ENCODE data around the gene GREM1.

Gene GREM1

DNA sequence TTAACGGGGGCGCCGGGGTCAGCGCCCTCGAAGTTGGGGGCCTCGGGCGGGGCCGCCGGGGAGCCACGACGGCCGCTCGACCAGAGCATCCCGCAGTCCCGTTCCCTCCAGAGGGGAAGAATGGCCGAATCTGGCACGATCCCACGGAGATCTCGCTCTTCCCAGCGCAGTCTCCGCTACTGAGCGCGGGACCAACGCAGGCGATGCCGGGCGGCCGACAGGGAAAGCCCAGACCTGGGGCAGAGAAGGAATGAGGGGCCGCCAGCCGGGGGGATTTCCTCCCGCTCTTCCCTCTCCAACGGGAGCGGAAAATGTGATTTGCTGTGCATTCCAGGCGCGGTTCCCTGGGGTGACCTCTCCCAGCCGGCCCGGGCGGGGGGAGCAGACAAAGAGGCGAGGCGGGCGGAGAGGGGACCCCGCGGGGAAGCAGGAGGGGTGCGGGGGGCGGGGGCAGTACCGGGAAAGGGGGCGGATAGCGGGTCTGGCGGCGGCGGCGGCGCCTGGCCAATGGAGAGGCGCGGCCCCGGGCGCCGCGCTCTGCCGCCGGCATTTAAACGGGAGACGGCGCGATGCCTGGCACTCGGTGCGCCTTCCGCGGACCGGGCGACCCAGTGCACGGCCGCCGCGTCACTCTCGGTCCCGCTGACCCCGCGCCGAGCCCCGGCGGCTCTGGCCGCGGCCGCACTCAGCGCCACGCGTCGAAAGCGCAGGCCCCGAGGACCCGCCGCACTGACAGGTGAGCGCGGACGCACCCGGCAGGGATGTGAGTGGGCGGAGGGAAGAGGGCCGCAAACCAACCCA, at the start of gene GREM1:
TSS of gene GREM1 (plus strand) at position 579 of the 801 bp plus-strand sequence. CDS start 12,687 bp downstream, outside the sequence.
- no peak for DNase-seq

DNA sequence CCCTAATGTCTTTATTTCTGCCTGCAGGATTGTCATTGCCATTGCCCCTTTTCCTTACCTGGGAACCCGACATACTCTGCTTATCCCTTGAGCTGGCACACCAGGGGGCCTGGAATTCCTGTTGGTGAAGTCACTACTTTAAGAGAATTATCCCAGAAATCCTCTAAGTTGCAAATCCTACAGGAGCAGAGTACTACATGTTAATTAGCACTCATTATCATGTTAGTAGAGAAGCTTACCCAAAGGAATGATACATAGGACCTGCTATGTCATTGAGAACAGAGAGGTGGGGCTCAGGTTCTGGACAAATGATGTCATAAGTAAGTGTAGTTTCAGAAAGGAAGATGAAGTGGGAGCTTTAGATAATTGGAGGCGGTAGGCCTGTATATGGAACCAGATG, 48.9 kb upstream of the GREM1 start:
- DNase-seq: no peak

GRCh38 chr15:32669896-32670611, 47.8 kb upstream of the GREM1 start:
- no peak for DNase-seq

GRCh38 chr15:32670623-32671022, 47.2 kb upstream of the GREM1 start:
- DNase-seq: no peak

DNA sequence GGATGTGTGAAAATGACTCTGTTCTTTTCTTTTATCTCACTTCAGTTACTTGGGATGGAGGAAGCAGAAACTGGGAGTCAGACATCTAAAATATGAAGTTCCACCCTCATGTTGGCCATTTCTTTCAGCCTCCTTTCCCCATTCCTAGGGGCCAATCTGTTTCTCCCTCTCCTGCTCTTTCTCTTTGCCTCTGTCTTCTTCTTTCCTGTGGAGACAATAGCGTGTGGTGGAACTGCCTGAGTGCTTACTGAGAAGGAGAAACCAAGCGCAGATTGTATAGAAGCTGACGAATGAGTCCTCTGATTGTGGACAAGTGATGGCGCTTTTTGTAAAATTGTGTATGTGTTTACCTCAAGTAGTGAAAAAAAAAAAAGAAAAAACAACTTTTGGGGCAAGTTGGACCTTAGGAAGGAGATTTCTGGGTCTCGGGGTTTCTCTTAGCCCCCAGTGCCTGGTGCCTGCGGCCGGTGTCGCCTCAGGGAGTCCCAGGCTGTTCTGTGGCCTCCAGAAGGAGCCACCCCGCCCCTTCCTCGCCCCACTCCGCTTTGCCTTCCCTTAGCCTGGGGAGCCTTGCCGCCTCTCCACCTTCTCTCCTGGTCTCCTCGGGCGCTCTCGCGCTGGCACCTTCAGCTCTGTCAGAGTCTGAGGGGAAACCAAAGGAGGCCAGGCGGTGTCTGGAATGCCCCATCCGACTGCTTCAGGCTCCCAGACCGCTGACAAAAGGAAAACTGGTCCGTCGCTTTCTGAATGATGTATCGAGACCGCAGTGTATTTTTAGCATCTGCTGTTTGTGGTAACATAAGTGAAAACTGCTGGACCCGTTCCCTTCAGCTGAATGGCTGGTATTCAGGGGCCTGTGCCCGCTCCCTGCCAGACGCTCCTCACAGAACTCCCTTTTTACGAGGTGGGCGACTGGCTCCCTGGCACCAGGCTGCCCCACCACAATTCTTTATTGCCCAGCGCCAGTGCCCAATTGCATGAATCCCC, 46.2 kb upstream of the GREM1 start:
- DNase-seq: no peak

DNA sequence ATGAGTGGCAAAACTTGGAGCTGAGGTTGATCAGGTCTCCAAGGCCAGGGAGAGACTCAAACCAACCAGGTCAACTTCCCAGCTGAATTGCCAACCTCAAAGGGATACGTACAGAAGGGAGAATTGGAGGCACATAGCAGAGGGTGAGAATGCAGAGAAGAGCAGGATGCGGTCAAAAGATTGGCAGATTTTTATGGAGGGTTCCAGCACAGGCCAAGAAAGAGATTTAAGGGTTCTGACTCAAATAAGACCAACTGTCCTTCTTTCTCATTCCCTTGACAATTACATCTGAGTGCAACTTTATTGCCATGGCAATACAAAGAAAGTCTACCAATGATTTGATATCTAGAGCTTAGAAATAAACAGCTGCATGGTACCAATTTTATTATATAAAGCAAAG, 43.1 kb upstream of the GREM1 start:
- DNase-seq: no peak

DNA sequence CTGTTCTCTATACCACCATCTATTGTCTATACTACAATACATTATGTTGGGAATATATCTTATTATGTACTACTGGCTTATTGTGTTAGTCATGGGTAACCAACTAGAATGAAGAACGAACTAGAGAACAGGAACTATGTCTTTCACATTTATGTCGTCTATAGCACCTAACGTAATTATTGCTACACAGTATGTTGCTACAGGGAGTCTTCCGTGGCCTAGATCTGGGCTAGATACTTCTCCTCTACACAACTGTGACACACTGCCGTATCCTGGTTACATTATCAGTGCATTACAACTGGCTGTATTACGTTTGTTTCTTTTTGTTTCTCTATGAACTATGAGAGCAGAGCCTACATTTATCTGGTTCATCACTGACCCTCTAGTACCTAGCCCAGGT, 42.3 kb upstream of the GREM1 start:
- no peak for DNase-seq

GRCh38 chr15:32676169-32676568, 41.6 kb upstream of the GREM1 start:
- DNase-seq: no peak

DNA sequence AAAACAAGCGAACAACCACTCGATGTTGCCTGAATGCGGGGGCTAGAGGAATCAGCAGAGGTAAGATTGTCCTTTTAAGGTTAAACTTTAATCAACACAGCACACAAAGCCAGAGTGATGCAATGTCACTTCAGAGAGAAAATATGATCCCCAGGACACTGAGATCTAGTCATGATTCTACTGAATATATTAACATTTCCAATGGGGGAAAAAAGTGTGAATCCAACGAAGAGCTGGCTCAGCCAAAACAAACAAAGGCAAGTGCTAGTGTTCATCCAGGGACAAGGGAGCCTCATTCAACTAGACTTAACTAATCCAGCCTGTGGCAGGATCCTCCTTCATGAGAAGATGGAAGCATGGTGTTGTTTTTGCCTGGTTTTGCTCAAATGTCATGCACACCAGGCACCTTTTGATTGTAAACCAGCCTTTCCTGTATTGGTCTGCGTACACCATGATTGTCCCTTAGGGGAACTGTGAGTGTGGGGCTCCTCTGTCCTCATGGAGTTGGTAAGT, 40.5 kb upstream of the GREM1 start:
- no peak for DNase-seq

GRCh38 chr15:32679298-32679690, 38.5 kb upstream of the GREM1 start:
- no peak for DNase-seq

- no peak for DNase-seq
Measured at GRCh38 chr15:32682569-32682968, 35.2 kb upstream of the GREM1 start.

DNA sequence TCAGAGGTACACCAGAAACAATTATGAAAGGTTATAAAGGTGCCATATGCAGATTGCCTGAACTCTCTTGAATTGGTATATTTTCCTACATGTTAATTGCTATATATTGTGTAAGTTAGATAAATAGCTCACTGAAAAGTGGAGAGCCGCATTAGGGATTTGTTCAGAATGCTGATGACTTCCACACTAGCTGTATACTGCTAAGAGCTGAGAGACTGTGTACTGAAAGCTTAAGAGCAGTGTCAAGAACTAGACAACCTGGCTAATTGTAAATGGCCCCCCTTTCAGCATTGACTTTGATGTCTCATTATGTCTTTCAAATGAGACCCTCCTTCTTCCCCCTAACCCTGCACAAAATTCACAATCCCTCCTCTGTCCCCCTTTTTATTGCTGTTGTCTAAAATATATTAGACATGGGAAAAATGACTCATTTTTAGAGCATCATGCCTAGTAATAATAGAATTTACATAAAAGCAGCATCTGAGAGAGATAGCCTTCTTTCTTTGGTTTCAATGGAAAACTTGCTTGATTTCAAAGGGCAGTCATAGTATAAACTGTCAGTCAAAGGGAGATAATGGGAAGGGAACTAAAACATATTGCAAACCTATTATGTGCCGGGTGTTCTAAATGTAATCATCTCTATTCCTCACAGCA, 34.7 kb upstream of the GREM1 start:
- no peak for DNase-seq

- no peak for DNase-seq
Measured at GRCh38 chr15:32683906-32684584, 33.8 kb upstream of the GREM1 start.

GRCh38 chr15:32685576-32685975, 32.2 kb upstream of the GREM1 start:
- no peak for DNase-seq

DNA sequence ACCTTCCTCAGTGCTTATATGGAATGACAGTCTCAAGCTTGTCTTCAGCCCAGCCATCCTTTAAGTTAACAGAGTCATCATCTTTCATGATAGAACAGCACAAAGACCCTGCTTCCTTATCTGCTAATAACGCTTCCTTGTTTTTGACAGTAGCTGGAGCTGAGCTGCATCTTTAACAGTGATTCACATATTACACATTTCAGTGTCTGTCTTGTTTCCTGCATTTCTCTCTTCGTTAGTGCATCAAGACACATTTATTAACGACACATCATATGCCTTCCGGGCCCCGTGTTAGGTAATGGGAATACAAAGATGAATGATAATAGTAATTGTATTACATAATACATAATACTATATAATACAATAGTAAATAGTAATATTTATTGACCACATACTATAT, 30.2 kb upstream of the GREM1 start:
- no peak for DNase-seq

- no peak for DNase-seq
Measured at GRCh38 chr15:32688151-32688639, 29.6 kb upstream of the GREM1 start.

GRCh38 chr15:32690941-32691688, 26.7 kb upstream of the GREM1 start:
- DNase-seq: no peak

GRCh38 chr15:32691689-32692038, 26.1 kb upstream of the GREM1 start:
- DNase-seq: no peak

GRCh38 chr15:32692286-32692685, 25.5 kb upstream of the GREM1 start:
- no peak for DNase-seq

- DNase-seq: no peak
Measured at GRCh38 chr15:32694222-32694983, 23.4 kb upstream of the GREM1 start.

All from stimulated activated CD4-positive, alpha-beta T cell treated with anti-CD3 and anti-CD28 coated beads, Interleukin-4, amount 100 ng/mL, for 24 hours (primary cell).